GM12878 (cell line): ENCODE data around the gene NEK2. TPM values are rescaled to one million over a fixed set of nuclear protein-coding genes. Genes with fewer than 3 reads are reported as not detected.

Source experiments
- ATAC-seq: fragments of 200-7000 bp; cut with Tn5 transposase; 3 replicates; pipeline ENCODE4 v1.9.1; 2020; ENCODE audit warnings: mild to moderate bottlenecking, moderate library complexity
- BruUV-seq: library from RNA; stranded (reverse); fragments of 400-500 nt; replicated peaks from 2 replicates; lab custom pipeline; 2021; lab: Mats Ljungman, UMichigan
- CTCF ChIA-PET: fragments of 300-600 bp; sonication (Branson Sonifier 250); formaldehyde crosslinking; extraction: SDS; loops from one replicate; lab custom pipeline; 2021; ENCODE audit warnings: inconsistent platforms; lab: Yijun Ruan, JAX
- POLR2A ChIA-PET: fragments of 350-600 bp; formaldehyde crosslinking; extraction: SDS; loops from one replicate; lab custom pipeline; 2021; ENCODE audit warnings: inconsistent platforms; lab: Charles Lee
- RAD21 ChIA-PET: fragments of 300-600 bp; sonication (Branson Sonifier 250); formaldehyde crosslinking; loops from one replicate; lab custom pipeline; 2023; ENCODE audit warnings: antibody characterized with exemption; ENCODE audit not compliant: unreplicated experiment; lab: Charles Lee
- SMC1A ChIA-PET: fragments of 300-600 bp; sonication (Branson Sonifier 250); formaldehyde crosslinking; loops from one replicate; lab custom pipeline; 2023; ENCODE audit not compliant: unreplicated experiment, uncharacterized antibody; lab: Charles Lee
- DNase-seq: peaks from one replicate; pipeline ENCODE4 v3.0.0-alpha.2; 2011; ENCODE audit warnings: low read depth, low spot score
- FAIRE-seq: peaks from 3 replicates; lab custom pipeline; 2011; peaks lifted over from hg19 to GRCh38; lab: Jason Lieb, UNC
- H2AFZ ChIP-seq: 2 replicates; pipeline ENCODE4 v1.6.0; 2011; ENCODE audit warnings: low read depth, low read length, control low read depth; ENCODE audit not compliant: control insufficient read depth
- H3K27ac ChIP-seq: 2 replicates; pipeline ENCODE4 v1.5.1; 2011; ENCODE audit warnings: control low read depth; ENCODE audit not compliant: control insufficient read depth, insufficient read depth
- H3K27me3 ChIP-seq, 2 experiments: replicated peaks in 1 of 2; 2 replicates each; pipeline versions ENCODE4 v1.6.0 to v1.6.1; 2011; ENCODE audit warnings: low read length in 1 of 2; ENCODE audit not compliant: control insufficient read depth in 2 of 2, insufficient read depth in 2 of 2
- H3K36me3 ChIP-seq, 2 experiments: 2 replicates each; pipeline ENCODE4 v1.5.1; 2011; ENCODE audit warnings: low read length in 1 of 2; ENCODE audit not compliant: control insufficient read depth in 2 of 2, insufficient read depth in 2 of 2
- H3K4me1 ChIP-seq: 2 replicates; pipeline ENCODE4 v1.6.1; 2011; ENCODE audit warnings: mild to moderate bottlenecking, low read length, moderate library complexity, mixed read lengths; ENCODE audit not compliant: control insufficient read depth, insufficient read depth
- H3K4me2 ChIP-seq: 2 replicates; pipeline ENCODE4 v1.6.0; 2011; ENCODE audit warnings: control low read depth; ENCODE audit not compliant: control insufficient read depth, insufficient read depth
- H3K4me3 ChIP-seq: fragments of 200-600 bp; sonication (generic); 2 replicates; pipeline ENCODE4 v1.5.1; 2016
- H3K79me2 ChIP-seq: 2 replicates; pipeline ENCODE4 v1.6.0; 2011; ENCODE audit warnings: low read length; ENCODE audit not compliant: control insufficient read depth, insufficient read depth
- H3K9ac ChIP-seq: 2 replicates; pipeline ENCODE4 v1.8.0; 2011; ENCODE audit warnings: low read length, control low read depth, mixed read lengths; ENCODE audit not compliant: control insufficient read depth, insufficient read depth
- H3K9me3 ChIP-seq: replicated peaks from 3 replicates; pipeline ENCODE4 v1.5.1; 2011; ENCODE audit warnings: mild to moderate bottlenecking, low read length; ENCODE audit not compliant: control insufficient read depth, insufficient read depth
- H4K20me1 ChIP-seq: 2 replicates; pipeline ENCODE4 v1.6.0; 2011; ENCODE audit not compliant: control insufficient read depth, insufficient read depth
- LARP7 ChIP-seq: fragments of 450-650 bp; IDR thresholded peaks from 2 replicates; pipeline ENCODE4 v1.6.1; 2017; ENCODE audit warnings: mild to moderate bottlenecking
- MXI1 ChIP-seq: fragments of 150-350 bp; IDR thresholded peaks from 2 replicates; pipeline ENCODE4 v1.6.1; 2011; ENCODE audit warnings: low read depth, mild to moderate bottlenecking, inconsistent platforms, low read length, improper control_type of control experiment
- TAF1 ChIP-seq: IDR thresholded peaks from 2 replicates; pipeline ENCODE4 v1.6.1; 2011; ENCODE audit warnings: mild to moderate bottlenecking, low read depth, low read length, borderline replicate concordance
- whole genome bisulfite sequencing: methylation state at CpG from one replicate; pipeline ENCODE4 v1.1.6; 2016; ENCODE audit warnings: low lambda C conversion rate; ENCODE audit not compliant: insufficient replicate concordance, insufficient coverage; ENCODE audit errors: missing lambda C conversion rate; 5-methylcytosine and 5-hydroxymethylcytosine counted together
- in situ Hi-C: fragments of 300-500 bp; cut with MboI; formaldehyde crosslinking; loops from 9 replicates; pipeline ENCODE4 v1.14.3; 2018; ENCODE audit warnings: mixed read lengths
- intact Hi-C: fragments of 100-400 bp; cut with micrococcal nuclease; formaldehyde crosslinking; loops from one replicate; pipeline ENCODE4 v1.14.2; 2022; ENCODE audit not compliant: unreplicated experiment
- polyA plus RNA-seq, 11 experiments: library from polyadenylated mRNA; depleted of rRNA in 4 of 11; unstranded in 6 of 11; stranded (reverse) in 5 of 11; fragments of >200 nt; fragmentation: Nextera tagmentation in 4 of 11; fragmentation: Illumina TruSeq in 1 of 11; extraction: Ambion mirVana in 4 of 11; extraction: Trizol in 1 of 11; gene quantifications; 1 replicate in 1 of 11; 2 replicates in 10 of 11; pipeline versions ENCODE4 v1.2.1 to v1.2.3, GENCODE V29; 2011 to 2016; ENCODE audit warnings: inconsistent platforms in 2 of 11, missing spikeins in 2 of 11, low read depth in 1 of 11
- total RNA-seq, 4 experiments: library from RNA; depleted of rRNA in 3 of 4; stranded (reverse); fragments of >200 nt in 3 of 4; fragmentation: Illumina TruSeq in 1 of 4; extraction: Trizol in 1 of 4; gene quantifications; 2 replicates each; pipeline versions ENCODE4 v1.2.1 to v1.2.3, GENCODE V29; 2013 to 2021
- TF ChIP-seq, protein P1 (sequence below), 3 experiments: IDR thresholded peaks in 2 of 3; conservative IDR thresholded peaks in 1 of 3; 2 replicates each; pipeline ENCODE4 v1.5.1; 2011; ENCODE audit warnings: low read depth in 3 of 3, low read length in 3 of 3, mild to moderate bottlenecking in 3 of 3, control low read depth in 2 of 3, moderate library complexity in 2 of 3, inconsistent platforms in 1 of 3, mixed read lengths in 1 of 3; ENCODE audit not compliant: control insufficient read depth in 2 of 3, insufficient read depth in 1 of 3; ENCODE audit errors: extremely low read depth in 1 of 3

NEK2 gene
- total and polyA plus RNA-seq, 10 of the 15 experiments (the other 5 are each of a cell fraction or from before 2014, with no cell fraction given): 16.7 to 49.7 (median 36.9) TPM

DNA sequence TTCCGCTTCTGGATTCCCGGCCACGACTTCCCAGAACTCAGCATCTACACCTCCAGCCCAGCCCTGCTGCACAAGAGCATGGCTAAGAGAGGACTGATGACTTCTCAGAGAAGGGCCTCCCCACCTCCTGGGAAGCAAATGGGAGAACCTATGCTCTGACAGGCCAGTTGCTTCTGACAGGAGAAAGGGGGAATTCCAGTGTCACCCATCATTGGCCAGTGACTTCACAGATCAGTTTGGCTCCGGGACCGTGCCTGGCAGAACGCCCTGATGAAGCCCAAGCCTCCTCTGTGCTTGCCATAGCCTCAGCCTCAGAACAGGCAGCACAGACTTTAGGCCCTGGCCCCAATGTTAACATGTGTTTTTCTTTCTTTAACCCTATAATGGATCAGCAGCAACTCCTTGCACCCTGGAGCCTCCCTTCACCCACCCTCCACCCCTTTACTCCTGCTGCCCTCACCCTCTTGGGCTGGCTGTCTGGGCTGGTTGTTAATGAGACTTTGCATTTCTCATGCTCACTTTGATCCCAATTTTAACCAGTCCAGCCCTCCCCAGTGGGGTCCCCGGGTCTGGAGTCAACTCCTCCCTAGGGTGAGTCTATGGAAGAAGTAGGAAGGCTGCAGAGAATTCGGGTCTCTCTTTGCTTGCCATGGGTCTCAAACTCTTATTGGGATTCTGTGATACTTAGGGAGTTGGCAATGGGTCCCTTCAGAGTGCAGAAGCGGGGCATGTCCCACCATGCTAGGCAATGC lies 53.8 kb downstream of the NEK2 start:
- Histone ChIP-seq H3K4me2 (no peak overlapping the region), H3K4me3 (no peak overlapping the region), H3K36me3 (no peaks in the 10 kb centered on the region), H3K27me3 (no peaks in the 10 kb centered on the region), H2AFZ (no peak overlapping the region), H3K9me3 (no peaks in the 10 kb centered on the region), H3K27ac (no peak overlapping the region), H3K9ac (no peak overlapping the region), H3K79me2 (no peaks in the 10 kb centered on the region), H3K4me1 (no peaks in the 10 kb centered on the region), H4K20me1 (no peaks in the 10 kb centered on the region)
- ChIA-PET CTCF (no interaction called here), RAD21 (interaction anchor here (0.6 kb wide), 1 partner anchor 73 kb away, joined by 3 read pairs; no protein-coding TSS in a partner anchor), SMC1A (no interaction called here), POLR2A (no interaction called here)
- intact Hi-C loops: no loop called here
- in situ Hi-C loops: no loop called here
- TF ChIP-seq, protein P1, sequence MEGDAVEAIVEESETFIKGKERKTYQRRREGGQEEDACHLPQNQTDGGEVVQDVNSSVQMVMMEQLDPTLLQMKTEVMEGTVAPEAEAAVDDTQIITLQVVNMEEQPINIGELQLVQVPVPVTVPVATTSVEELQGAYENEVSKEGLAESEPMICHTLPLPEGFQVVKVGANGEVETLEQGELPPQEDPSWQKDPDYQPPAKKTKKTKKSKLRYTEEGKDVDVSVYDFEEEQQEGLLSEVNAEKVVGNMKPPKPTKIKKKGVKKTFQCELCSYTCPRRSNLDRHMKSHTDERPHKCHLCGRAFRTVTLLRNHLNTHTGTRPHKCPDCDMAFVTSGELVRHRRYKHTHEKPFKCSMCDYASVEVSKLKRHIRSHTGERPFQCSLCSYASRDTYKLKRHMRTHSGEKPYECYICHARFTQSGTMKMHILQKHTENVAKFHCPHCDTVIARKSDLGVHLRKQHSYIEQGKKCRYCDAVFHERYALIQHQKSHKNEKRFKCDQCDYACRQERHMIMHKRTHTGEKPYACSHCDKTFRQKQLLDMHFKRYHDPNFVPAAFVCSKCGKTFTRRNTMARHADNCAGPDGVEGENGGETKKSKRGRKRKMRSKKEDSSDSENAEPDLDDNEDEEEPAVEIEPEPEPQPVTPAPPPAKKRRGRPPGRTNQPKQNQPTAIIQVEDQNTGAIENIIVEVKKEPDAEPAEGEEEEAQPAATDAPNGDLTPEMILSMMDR (IDR thresholded peaks at IDR 0.05 in 2 of 3, conservative IDR thresholded peaks at IDR 0.05 in 1 of 3; ENCODE audit: control insufficient read depth in 2 of 3, extremely low read depth in 1 of 3, insufficient read depth in 1 of 3, low read depth in 3 of 3, low read length in 3 of 3): no peak
- TF ChIP-seq MXI1 (no peak), LARP7 (no peak), TAF1 (no peak)
- BruUV-seq: no TSS peak
- ATAC-seq (peak; percentile 40), DNase-seq (no peak), FAIRE-seq (no peak)
- 55% methylated on average over 9 of the region's 9 CpGs for WGBS
